ENCODE results near the gene ZXDB.
"Not testable (repeated sequence)": the region's sequence is repeated elsewhere in the genome, so short reads cannot be mapped to it uniquely, and the experiment has no call there.

ZXDB gene

DNA sequence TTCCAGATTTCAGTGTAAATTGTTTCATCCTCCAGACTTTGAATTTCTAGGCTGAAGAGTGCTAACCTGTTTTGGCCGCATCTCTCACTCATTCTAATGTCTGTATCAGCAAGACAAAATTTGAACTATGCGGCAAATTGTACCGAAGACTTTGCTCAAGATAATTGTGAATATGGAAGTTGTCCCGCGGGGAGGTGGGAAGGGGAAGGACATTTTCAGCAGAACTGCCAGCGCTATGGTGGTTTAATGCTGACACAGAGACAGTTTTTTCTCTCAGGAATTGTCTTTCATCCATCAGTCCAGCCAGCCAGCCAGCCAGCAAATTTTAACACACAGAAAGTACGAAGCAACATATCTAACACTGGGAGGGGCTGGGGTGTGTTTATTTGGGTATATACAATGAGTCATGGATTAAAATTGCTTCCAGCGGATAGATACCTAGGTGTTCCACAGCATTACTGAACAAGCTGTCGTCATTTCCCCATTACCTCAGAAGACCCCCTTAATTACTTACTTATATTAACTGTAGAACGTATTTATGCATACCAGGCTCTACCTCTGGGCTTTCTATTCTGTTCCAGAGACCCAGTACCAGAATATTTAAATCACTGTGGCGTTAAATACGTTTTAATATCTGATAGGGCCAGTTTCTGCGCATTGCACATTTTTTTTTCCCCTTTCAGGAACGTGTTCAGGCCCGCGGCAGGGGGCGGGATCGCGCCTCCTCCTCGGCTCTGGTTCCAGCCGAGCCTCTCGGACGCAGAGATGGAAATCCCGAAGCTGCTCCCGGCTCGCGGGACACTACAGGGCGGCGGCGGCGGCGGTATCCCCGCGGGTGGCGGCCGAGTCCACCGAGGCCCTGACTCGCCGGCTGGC lies at the start of gene ZXDB:
ZXDB (plus strand) TSS at position 728 of the 876 bp plus-strand sequence; CDS start at position 766, 38 bp downstream.
- DNase-seq, result not testable (repeated sequence)

GRCh38 chrX:57565198-57565597 lies 26.6 kb upstream of the ZXDB start:
- no peak for DNase-seq

- no peak for DNase-seq
These were observed 18.1 kb upstream of the ZXDB start for GRCh38 chrX:57573754-57574153.

DNA sequence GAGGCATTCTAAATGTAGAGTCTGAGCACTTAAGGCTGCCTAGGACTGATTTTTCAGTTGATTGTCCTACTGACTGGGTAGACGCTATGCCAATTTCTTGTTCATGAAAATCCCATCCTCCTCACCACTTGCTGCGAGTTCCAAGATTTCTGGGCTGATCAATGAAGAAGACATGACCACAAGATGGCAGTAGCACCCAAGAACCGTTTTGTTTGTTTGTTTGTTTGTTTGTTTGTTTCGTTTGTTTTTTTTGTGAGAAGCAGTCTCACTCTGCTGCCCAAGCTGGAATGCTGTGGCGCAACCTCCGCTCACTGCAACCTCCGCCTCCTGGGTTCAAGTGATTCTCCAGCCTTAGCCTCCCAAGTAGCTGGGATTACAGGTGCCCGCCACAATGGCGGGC lies 8.9 kb upstream of the ZXDB start:
- not testable (repeated sequence) for DNase-seq

- DNase-seq, result no peak
These were observed 8.3 kb upstream of the ZXDB start for GRCh38 chrX:57583477-57583876.

GRCh38 chrX:57586360-57586759 lies 5.5 kb upstream of the ZXDB start:
- DNase-seq, result no peak

DNA sequence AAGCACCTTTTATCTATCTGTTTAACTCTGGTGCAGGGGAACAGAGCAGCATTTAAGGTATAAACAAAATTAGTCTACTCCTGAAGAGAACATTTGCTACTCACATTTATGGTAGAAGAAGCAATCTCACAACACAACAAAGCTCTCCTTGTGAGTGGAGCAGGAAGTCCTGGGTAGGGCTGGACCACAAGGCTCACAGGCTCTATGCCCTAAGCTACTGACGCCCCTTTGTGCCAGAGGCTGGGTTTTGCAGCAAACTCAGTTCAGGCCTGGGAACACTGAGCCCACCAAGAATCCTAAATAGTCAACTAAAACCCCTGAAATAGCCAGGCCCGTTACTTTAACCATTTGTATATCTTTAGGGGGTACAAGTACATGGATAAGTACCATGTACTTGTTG lies 4.7 kb upstream of the ZXDB start:
- DNase-seq, result no peak

GRCh38 chrX:57587607-57588006 lies 4.2 kb upstream of the ZXDB start:
- DNase-seq, result no peak

GRCh38 chrX:57592160-57592893 lies 516 bp downstream of the ZXDB start:
- DNase-seq, result not testable (repeated sequence)

GRCh38 chrX:57592894-57593215 lies 1.0 kb downstream of the ZXDB start:
- not testable (repeated sequence) for DNase-seq

GRCh38 chrX:57595381-57595811 lies 3.6 kb downstream of the ZXDB start:
- DNase-seq, result no peak

DNA sequence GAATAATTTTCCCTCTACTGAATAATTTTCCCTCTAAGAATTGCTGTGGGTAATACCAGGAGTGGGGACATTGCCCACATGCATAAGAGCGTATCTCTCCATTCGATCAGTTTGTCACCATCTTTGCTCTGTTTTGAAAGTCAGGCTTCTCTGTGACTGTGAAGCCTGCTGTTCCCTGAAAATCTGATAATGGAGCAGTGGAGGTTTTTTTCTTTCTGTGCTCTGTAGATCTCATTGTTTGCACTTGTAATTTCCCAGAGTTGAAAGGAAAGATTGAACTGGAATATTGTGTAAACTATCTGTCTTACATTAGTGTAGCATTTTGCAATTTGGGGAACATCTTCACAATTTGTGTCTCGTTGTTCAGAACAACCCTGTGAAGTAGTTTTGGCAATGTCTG lies 4.3 kb downstream of the ZXDB start:
- DNase-seq, result no peak

DNA sequence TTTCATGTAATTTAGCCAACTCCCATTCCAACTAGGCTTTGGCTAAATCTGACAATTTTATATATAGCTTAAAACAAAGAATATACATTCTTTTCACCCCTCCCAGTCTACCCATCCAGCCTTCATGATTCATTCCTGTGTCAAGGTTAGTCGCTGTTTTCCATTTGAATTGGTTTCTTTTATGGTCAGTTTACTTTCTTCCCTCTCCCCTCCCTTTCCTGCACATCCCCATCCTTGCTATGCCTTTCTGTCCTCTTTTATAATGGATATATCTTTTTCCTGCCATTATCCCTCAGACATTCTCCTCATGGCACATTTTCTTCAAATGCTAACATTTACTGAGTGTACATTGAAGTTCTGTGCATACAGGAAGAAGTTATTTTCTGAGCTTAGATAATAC lies 4.7 kb downstream of the ZXDB start:
- no peak for DNase-seq

- DNase-seq, result no peak
These were observed 15.7 kb downstream of the ZXDB start for GRCh38 chrX:57607295-57608187.

GRCh38 chrX:57613351-57613750 lies 21.5 kb downstream of the ZXDB start:
- not testable (repeated sequence) for DNase-seq

DNA sequence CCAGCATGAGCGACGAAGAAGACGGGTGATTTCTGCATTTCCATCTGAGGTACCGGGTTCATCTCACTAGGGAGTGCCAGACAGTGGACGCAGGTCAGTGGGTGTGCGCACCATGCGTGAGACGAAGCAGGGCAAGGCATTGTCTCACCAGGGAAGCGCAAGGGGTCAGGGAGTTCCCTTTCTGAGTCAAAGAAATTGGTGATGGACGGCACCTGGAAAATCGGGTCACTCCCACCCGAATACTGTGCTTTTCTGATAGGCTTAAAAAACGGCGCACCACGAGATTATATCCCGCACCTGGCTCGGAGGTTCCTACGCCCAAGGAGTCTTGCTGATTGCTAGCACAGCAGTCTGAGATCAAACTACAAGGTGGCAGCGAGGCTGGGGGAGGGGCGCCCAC lies 37.6 kb downstream of the ZXDB start:
- not testable (repeated sequence) for DNase-seq

DNA sequence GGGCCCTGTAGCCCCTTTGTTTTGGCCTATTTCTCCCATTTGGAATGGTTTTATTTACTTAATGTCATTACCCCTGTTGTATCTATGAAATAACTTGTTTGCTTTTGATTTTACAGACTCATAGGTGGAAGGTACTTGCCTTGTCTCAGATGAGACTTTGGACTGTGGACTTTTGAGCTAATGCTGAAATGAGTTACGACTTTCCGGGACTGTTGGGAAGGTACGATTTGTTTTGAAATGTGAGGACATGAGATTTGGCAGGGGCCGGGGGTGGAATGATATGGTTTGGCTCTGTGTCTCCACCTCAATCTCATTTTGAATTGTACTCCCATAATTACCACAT lies 48.8 kb downstream of the ZXDB start:
- DNase-seq, result no peak

DNA sequence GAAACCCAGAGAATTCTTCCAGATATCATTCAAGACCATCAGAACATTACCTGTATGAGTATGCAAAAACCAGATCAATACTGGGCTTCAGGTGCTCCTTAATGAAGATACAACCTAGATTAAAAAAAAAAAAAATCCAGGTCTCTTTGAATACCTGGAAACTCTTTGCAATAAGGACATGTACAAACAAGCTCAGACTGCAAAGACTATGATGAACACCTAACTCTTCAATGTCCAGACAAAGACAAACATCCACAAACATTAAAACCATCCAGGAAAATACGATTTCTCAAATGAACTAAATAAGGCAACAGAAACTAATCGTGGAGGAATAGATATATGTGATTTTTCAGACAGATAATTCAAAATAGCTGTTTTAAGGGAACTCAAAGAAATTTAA lies 49.5 kb downstream of the ZXDB start:
- no peak for DNase-seq

DNA sequence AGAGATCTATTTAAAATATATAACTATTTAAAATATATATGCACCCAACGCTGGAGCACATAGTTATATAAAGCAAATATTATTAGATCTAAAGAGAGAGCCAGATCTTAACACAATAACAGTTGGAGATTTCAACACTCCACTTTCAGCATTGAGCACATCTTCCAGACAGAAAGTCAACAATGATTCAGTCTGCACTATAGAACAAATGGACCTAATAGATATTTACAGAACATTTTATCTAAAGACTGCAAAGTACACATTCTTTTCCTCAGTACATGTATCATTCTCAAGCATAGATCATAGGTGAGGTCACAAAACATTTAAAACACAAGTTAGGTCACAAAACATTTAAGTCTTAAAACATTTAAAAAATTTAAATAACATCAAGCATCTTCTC lies 51.9 kb downstream of the ZXDB start:
- no peak for DNase-seq

GRCh38 chrX:57647020-57647419 lies 55.2 kb downstream of the ZXDB start:
- DNase-seq, result no peak

Data from GOT3 (cell line).